Measurements from ENCODE around the gene USP26. TPM values are rescaled to one million over a fixed set of nuclear protein-coding genes. Genes with fewer than 3 reads are reported as not detected.

USP26 gene, protein sequence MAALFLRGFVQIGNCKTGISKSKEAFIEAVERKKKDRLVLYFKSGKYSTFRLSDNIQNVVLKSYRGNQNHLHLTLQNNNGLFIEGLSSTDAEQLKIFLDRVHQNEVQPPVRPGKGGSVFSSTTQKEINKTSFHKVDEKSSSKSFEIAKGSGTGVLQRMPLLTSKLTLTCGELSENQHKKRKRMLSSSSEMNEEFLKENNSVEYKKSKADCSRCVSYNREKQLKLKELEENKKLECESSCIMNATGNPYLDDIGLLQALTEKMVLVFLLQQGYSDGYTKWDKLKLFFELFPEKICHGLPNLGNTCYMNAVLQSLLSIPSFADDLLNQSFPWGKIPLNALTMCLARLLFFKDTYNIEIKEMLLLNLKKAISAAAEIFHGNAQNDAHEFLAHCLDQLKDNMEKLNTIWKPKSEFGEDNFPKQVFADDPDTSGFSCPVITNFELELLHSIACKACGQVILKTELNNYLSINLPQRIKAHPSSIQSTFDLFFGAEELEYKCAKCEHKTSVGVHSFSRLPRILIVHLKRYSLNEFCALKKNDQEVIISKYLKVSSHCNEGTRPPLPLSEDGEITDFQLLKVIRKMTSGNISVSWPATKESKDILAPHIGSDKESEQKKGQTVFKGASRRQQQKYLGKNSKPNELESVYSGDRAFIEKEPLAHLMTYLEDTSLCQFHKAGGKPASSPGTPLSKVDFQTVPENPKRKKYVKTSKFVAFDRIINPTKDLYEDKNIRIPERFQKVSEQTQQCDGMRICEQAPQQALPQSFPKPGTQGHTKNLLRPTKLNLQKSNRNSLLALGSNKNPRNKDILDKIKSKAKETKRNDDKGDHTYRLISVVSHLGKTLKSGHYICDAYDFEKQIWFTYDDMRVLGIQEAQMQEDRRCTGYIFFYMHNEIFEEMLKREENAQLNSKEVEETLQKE
- not detected for total RNA-seq
- polyA plus RNA-seq, result not detected
- long read RNA-seq, donor 1, result 0 reads
- long read RNA-seq, donor 2, result 0 reads
- long read RNA-seq, donor 3, result 0 reads

DNA sequence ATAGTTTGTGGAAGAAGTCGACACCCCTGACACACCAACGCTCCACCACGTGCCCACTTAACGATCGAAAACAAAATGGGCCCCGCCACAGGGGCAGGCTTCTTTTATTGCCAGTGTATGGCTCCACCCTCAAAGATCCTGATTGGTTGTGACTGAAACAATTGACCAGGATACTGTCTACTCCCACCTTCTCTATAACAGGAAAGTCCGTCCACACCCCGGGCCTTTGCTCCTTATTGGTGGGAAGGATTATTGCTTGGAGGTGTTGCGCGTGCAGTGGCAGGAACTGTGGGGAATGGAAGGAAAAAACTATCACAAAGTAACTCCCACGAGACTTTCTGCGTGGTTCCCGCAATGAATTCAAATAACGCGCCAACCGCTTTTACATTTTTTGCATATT, at the start of gene USP26:
Gene USP26, minus strand, starts transcription at position 79 of the 400 bp plus-strand sequence. CDS start 68,889 bp downstream, outside the sequence.
- Histone ChIP-seq H3K36me3 (no peaks in the 10 kb centered on the region), H3K27me3 (no peaks in the 10 kb centered on the region), H3K9me3 (no peaks in the 10 kb centered on the region), H3K4me3 (no peak within 1 kb of the TSS), H3K27ac (no peak within 1 kb of the TSS), H3K4me1 (no peaks in the 10 kb centered on the region)
- WGBS, 2 donors, result 95 to 96% methylated on average over 14 to 16 of the region's 16 CpGs
- ATAC-seq (no peak), DNase-seq (no peak)
- TF ChIP-seq, protein P1, sequence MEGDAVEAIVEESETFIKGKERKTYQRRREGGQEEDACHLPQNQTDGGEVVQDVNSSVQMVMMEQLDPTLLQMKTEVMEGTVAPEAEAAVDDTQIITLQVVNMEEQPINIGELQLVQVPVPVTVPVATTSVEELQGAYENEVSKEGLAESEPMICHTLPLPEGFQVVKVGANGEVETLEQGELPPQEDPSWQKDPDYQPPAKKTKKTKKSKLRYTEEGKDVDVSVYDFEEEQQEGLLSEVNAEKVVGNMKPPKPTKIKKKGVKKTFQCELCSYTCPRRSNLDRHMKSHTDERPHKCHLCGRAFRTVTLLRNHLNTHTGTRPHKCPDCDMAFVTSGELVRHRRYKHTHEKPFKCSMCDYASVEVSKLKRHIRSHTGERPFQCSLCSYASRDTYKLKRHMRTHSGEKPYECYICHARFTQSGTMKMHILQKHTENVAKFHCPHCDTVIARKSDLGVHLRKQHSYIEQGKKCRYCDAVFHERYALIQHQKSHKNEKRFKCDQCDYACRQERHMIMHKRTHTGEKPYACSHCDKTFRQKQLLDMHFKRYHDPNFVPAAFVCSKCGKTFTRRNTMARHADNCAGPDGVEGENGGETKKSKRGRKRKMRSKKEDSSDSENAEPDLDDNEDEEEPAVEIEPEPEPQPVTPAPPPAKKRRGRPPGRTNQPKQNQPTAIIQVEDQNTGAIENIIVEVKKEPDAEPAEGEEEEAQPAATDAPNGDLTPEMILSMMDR (IDR thresholded peaks at IDR 0.05), result no peak
- intact Hi-C loops (cut with DNase I), result no loop called here

DNA sequence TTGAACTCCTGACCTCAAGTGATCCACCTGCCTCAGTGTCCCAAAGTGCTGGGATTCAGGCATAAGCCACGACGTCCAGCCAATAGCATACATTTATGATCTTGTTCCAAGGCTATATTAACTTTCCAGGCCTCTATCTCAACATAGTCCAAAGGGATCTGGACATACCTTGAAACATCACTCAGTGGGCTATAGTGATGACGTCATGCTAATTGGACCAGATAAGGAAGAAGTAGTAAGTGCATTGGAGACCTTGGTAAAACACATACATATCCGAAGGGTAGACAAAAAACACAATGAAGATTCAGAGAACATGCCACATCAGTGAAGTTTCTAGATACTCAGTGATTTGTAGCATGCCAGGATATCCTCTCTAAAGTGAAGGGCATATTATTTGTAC, 37.4 kb upstream of the USP26 start:
- intact Hi-C loops (cut with DNase I), result no loop called here
- no peak overlapping the region for H3K27ac ChIP-seq
- no peak for DNase-seq
- TF ChIP-seq, protein P1 (IDR thresholded peaks at IDR 0.05), result no peak
- WGBS, 2 donors, result 74 to 85% methylated on average over 4 of the region's 4 CpGs
- H3K4me1 ChIP-seq, result no peaks in the 10 kb centered on the region
- H3K9me3 ChIP-seq, result no peaks in the 10 kb centered on the region
- peaks cover 0 to 28% (median 0%) of the 10 kb centered on the region in 7 donors for H3K27me3 ChIP-seq
- ATAC-seq, result no peak
- no peak overlapping the region for H3K4me3 ChIP-seq
- H3K36me3 ChIP-seq, result no peaks in the 10 kb centered on the region

DNA sequence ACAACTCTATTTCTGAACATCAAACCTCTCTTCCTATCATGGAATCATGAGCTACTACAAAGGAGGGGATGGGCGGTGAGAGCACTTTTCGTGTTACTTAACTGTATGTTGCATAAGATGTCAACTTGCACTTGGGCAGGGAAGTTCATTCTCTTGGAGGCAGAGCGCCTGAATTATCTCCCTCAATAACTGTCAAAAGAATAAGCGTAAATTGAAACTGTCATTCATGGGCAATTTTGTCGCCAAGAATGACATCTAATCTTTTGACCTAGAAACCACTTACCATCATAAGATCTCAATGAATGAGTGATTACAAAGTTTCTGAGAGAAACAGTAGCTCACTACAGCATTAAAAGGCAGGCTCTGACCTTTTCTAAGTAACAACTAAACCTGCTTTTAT, 23.5 kb upstream of the USP26 start:
- TF ChIP-seq, protein P1 (IDR thresholded peaks at IDR 0.05), result no peak
- Histone ChIP-seq H3K9me3 (no peaks in the 10 kb centered on the region), H3K27ac (no peak overlapping the region), H3K36me3 (no peaks in the 10 kb centered on the region), H3K4me3 (no peak overlapping the region), H3K4me1 (no peaks in the 10 kb centered on the region), H3K27me3 (peaks cover 0 to 29% (median 0%) of the 10 kb centered on the region in 7 donors)
- ATAC-seq (no peak), DNase-seq (no peak)
- intact Hi-C loops (cut with DNase I), result no loop called here
- WGBS, 2 donors, result 85 to 90% methylated on average over 5 of the region's 5 CpGs

DNA sequence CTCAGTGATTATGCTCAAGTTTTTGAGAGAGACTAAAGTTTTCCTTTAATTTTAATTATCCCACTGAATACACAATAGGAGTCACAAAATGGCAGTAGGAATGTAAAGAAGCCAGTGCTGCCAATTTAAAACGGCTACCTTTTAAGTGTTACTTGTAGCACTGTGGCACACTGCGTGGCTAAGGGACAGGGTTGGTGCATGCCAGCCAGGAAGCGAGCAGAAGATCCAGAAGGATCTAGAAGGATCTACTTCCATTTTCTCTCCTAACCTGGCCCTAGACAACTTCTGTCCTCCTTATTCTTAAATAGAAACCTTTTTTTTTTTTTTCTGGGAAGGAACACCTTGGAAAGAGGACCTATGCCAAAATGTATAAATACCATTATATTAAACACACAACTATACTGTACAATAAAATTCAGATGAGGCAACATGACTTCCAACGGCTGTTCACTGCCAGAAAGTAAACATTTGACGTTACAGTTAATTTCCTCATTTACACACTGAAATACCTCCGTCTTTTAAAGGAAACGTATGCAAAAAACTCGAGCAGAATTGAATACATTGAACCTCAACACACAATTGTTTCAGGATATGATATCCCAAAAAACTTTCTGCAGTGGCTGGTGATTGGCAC, 2.7 kb downstream of the USP26 start:
- H3K9me3 ChIP-seq, result no peaks in the 10 kb centered on the region
- WGBS, 2 donors, result 77 to 88% methylated on average over 8 of the region's 8 CpGs
- TF ChIP-seq, protein P1 (IDR thresholded peaks at IDR 0.05), result no peak
- DNase-seq, result no peak
- H3K4me1 ChIP-seq, result no peaks in the 10 kb centered on the region
- intact Hi-C loops (cut with DNase I), result no loop called here
- H3K27me3 ChIP-seq, result peaks cover 0 to 22% (median 0%) of the 10 kb centered on the region in 7 donors
- no peak for ATAC-seq
- no peak overlapping the region for H3K27ac ChIP-seq
- H3K36me3 ChIP-seq, result no peaks in the 10 kb centered on the region
- no peak overlapping the region for H3K4me3 ChIP-seq

Measured in heart right ventricle (tissue), 16 donors.